Measurements from ENCODE around the gene DNAJC30.
"Not testable (repeated sequence)": the region's sequence is repeated elsewhere in the genome, so short reads cannot be mapped to it uniquely, and the experiment has no call there.

The DNAJC30 gene

GRCh38 chr7:73655309-73655708 is 27.9 kb downstream of the DNAJC30 start:
- H3K4me3 ChIP-seq (ENCODE audit: control insufficient read depth in 1 of 7, extremely low read depth in 1 of 7, insufficient read depth in 4 of 7, low read depth in 2 of 7, low read length in 6 of 7); H3K36me3 ChIP-seq (ENCODE audit: control insufficient read depth in 4 of 4, insufficient read depth in 4 of 4, low read length in 3 of 4); POLR2A ChIA-PET; H3K9me3 ChIP-seq (ENCODE audit: control extremely low read depth in 1 of 5, control insufficient read depth in 4 of 5, insufficient read depth in 2 of 5, low read depth in 1 of 5, low read length in 4 of 5); DNase-seq; H3K27ac ChIP-seq (ENCODE audit: insufficient read depth in 1 of 2, low read depth in 1 of 2, low read length in 2 of 2, poor library complexity in 1 of 2, severe bottlenecking in 2 of 2); H3K4me1 ChIP-seq (ENCODE audit: control extremely low read depth in 1 of 4, control insufficient read depth in 4 of 4, insufficient read depth in 4 of 4, low read length in 3 of 4): not testable (repeated sequence)
- CTCF ChIA-PET: interaction anchor here (0.7 to 1.2 kb wide), 2 partner anchors 13 to 37 kb away, joined by 3 to 4 read pairs; partner anchors contain the start of gene VPS37D
- WGBS (ENCODE audit: insufficient coverage): 83% methylated on average over 3 of the region's 4 CpGs
- H3K27me3 ChIP-seq (replicated peaks in 2 of 5; ENCODE audit: control insufficient read depth in 4 of 5, insufficient read depth in 5 of 5, low read length in 4 of 5): peaks cover 0 to 51% (median 13%) of the 10 kb centered on the region in 5 experiments

- 86% methylated on average over 7 of the region's 11 CpGs for WGBS (ENCODE audit: insufficient coverage)
- H3K4me1 ChIP-seq (ENCODE audit: control extremely low read depth in 1 of 4, control insufficient read depth in 4 of 4, insufficient read depth in 4 of 4, low read length in 3 of 4): peaks cover 0 to 13% (median 9%) of the 10 kb centered on the region in 4 experiments
- H3K36me3 ChIP-seq (ENCODE audit: control insufficient read depth in 4 of 4, insufficient read depth in 4 of 4, low read length in 3 of 4): no peaks in the 10 kb centered on the region
- POLR2A ChIA-PET: no interaction called here
- DNase-seq: no peak
- H3K27ac ChIP-seq (ENCODE audit: insufficient read depth in 1 of 2, low read depth in 1 of 2, low read length in 2 of 2, poor library complexity in 1 of 2, severe bottlenecking in 2 of 2): no peak overlapping the region
- no peaks in the 10 kb centered on the region for H3K9me3 ChIP-seq (ENCODE audit: control extremely low read depth in 1 of 5, control insufficient read depth in 4 of 5, insufficient read depth in 2 of 5, low read depth in 1 of 5, low read length in 4 of 5)
- no peak overlapping the region for H3K4me3 ChIP-seq (ENCODE audit: control insufficient read depth in 1 of 7, extremely low read depth in 1 of 7, insufficient read depth in 4 of 7, low read depth in 2 of 7, low read length in 6 of 7)
- H3K27me3 ChIP-seq (replicated peaks in 2 of 5; ENCODE audit: control insufficient read depth in 4 of 5, insufficient read depth in 5 of 5, low read length in 4 of 5): peaks cover 0 to 61% (median 10%) of the 10 kb centered on the region in 5 experiments
- CTCF ChIA-PET: interaction anchor here (1.7 to 2.2 kb wide), 2 partner anchors 10 to 23 kb away, joined by 7 to 8 read pairs; no protein-coding TSS in a partner anchor
Observed at GRCh38 chr7:73652541-73652949, 30.7 kb downstream of the DNAJC30 start.

- H3K36me3 ChIP-seq (ENCODE audit: control insufficient read depth in 4 of 4, insufficient read depth in 4 of 4, low read length in 3 of 4): no peaks in the 10 kb centered on the region
Observed at GRCh38 chr7:73650524-73650923, 32.7 kb downstream of the DNAJC30 start.

GRCh38 chr7:73649576-73649975 is 33.7 kb downstream of the DNAJC30 start:
- peaks cover 0 to 13% (median 9%) of the 10 kb centered on the region in 4 experiments for H3K4me1 ChIP-seq (ENCODE audit: control extremely low read depth in 1 of 4, control insufficient read depth in 4 of 4, insufficient read depth in 4 of 4, low read length in 3 of 4)
- H3K27me3 ChIP-seq (replicated peaks in 2 of 5; ENCODE audit: control insufficient read depth in 4 of 5, insufficient read depth in 5 of 5, low read length in 4 of 5): peaks cover 8 to 84% (median 25%) of the 10 kb centered on the region in 5 experiments
- DNase-seq: no peak
- no peak overlapping the region for H3K27ac ChIP-seq (ENCODE audit: insufficient read depth in 1 of 2, low read depth in 1 of 2, low read length in 2 of 2, poor library complexity in 1 of 2, severe bottlenecking in 2 of 2)
- no peak overlapping the region for H3K4me3 ChIP-seq (ENCODE audit: control insufficient read depth in 1 of 7, extremely low read depth in 1 of 7, insufficient read depth in 4 of 7, low read depth in 2 of 7, low read length in 6 of 7)
- H3K36me3 ChIP-seq (ENCODE audit: control insufficient read depth in 4 of 4, insufficient read depth in 4 of 4, low read length in 3 of 4): no peaks in the 10 kb centered on the region
- 51% methylated on average over 6 of the region's 9 CpGs for WGBS (ENCODE audit: insufficient coverage)
- no peaks in the 10 kb centered on the region for H3K9me3 ChIP-seq (ENCODE audit: control extremely low read depth in 1 of 5, control insufficient read depth in 4 of 5, insufficient read depth in 2 of 5, low read depth in 1 of 5, low read length in 4 of 5)
- POLR2A ChIA-PET: no interaction called here
- CTCF ChIA-PET: interaction anchor here (1.4 kb wide), 2 partner anchors 15 to 52 kb away, joined by 3 to 5 read pairs; no protein-coding TSS in a partner anchor

More at GRCh38 chr7:73650524-73650923, 32.7 kb downstream of the DNAJC30 start:
- Histone ChIP-seq H3K4me3 (ENCODE audit: control insufficient read depth in 1 of 7, extremely low read depth in 1 of 7, insufficient read depth in 4 of 7, low read depth in 2 of 7, low read length in 6 of 7) (no peak overlapping the region), H3K27ac (ENCODE audit: insufficient read depth in 1 of 2, low read depth in 1 of 2, low read length in 2 of 2, poor library complexity in 1 of 2, severe bottlenecking in 2 of 2) (no peak overlapping the region), H3K4me1 (ENCODE audit: control extremely low read depth in 1 of 4, control insufficient read depth in 4 of 4, insufficient read depth in 4 of 4, low read length in 3 of 4) (peaks cover 0 to 13% (median 9%) of the 10 kb centered on the region in 4 experiments), H3K27me3 (replicated peaks in 2 of 5; ENCODE audit: control insufficient read depth in 4 of 5, insufficient read depth in 5 of 5, low read length in 4 of 5) (peaks cover 7 to 80% (median 22%) of the 10 kb centered on the region in 5 experiments), H3K9me3 (ENCODE audit: control extremely low read depth in 1 of 5, control insufficient read depth in 4 of 5, insufficient read depth in 2 of 5, low read depth in 1 of 5, low read length in 4 of 5) (no peaks in the 10 kb centered on the region)
- ChIA-PET POLR2A (no interaction called here), CTCF (interaction anchor here (1.4 kb wide), 2 partner anchors 14 to 51 kb away, joined by 3 to 5 read pairs; no protein-coding TSS in a partner anchor)
- 29% methylated on average over 1 of the region's 5 CpGs for WGBS (ENCODE audit: insufficient coverage)
- no peak for DNase-seq

GRCh38 chr7:73648593-73649332 is 34.5 kb downstream of the DNAJC30 start:
- no peaks in the 10 kb centered on the region for H3K9me3 ChIP-seq (ENCODE audit: control extremely low read depth in 1 of 5, control insufficient read depth in 4 of 5, insufficient read depth in 2 of 5, low read depth in 1 of 5, low read length in 4 of 5)
- H3K36me3 ChIP-seq (ENCODE audit: control insufficient read depth in 4 of 4, insufficient read depth in 4 of 4, low read length in 3 of 4): no peaks in the 10 kb centered on the region
- H3K27me3 ChIP-seq (replicated peaks in 2 of 5; ENCODE audit: control insufficient read depth in 4 of 5, insufficient read depth in 5 of 5, low read length in 4 of 5): peaks cover 8 to 92% (median 25%) of the 10 kb centered on the region in 5 experiments
- no peak overlapping the region for H3K4me3 ChIP-seq (ENCODE audit: control insufficient read depth in 1 of 7, extremely low read depth in 1 of 7, insufficient read depth in 4 of 7, low read depth in 2 of 7, low read length in 6 of 7)
- peaks cover 0 to 13% (median 9%) of the 10 kb centered on the region in 4 experiments for H3K4me1 ChIP-seq (ENCODE audit: control extremely low read depth in 1 of 4, control insufficient read depth in 4 of 4, insufficient read depth in 4 of 4, low read length in 3 of 4)
- POLR2A ChIA-PET: no interaction called here
- DNase-seq: no peak
- WGBS (ENCODE audit: insufficient coverage): 52% methylated on average over 1 of the region's 1 CpG
- H3K27ac ChIP-seq (ENCODE audit: insufficient read depth in 1 of 2, low read depth in 1 of 2, low read length in 2 of 2, poor library complexity in 1 of 2, severe bottlenecking in 2 of 2): no peak overlapping the region
- CTCF ChIA-PET: no interaction called here

GRCh38 chr7:73647725-73648592 is 35.3 kb downstream of the DNAJC30 start:
- DNase-seq: peak in 2 of 3 donors; percentile 35 to 42
- CTCF ChIA-PET: no interaction called here
- no peaks in the 10 kb centered on the region for H3K36me3 ChIP-seq (ENCODE audit: control insufficient read depth in 4 of 4, insufficient read depth in 4 of 4, low read length in 3 of 4)
- 3% methylated on average over 50 of the region's 62 CpGs for WGBS (ENCODE audit: insufficient coverage)
- POLR2A ChIA-PET: no interaction called here
- H3K4me1 ChIP-seq (ENCODE audit: control extremely low read depth in 1 of 4, control insufficient read depth in 4 of 4, insufficient read depth in 4 of 4, low read length in 3 of 4): peaks cover 0 to 13% (median 9%) of the 10 kb centered on the region in 4 experiments
- no peaks in the 10 kb centered on the region for H3K9me3 ChIP-seq (ENCODE audit: control extremely low read depth in 1 of 5, control insufficient read depth in 4 of 5, insufficient read depth in 2 of 5, low read depth in 1 of 5, low read length in 4 of 5)
- peak overlapping the region in 3 of 7 experiments; percentile 23 to 48 (median 40) for H3K4me3 ChIP-seq (ENCODE audit: control insufficient read depth in 1 of 7, extremely low read depth in 1 of 7, insufficient read depth in 4 of 7, low read depth in 2 of 7, low read length in 6 of 7)
- no peak overlapping the region for H3K27ac ChIP-seq (ENCODE audit: insufficient read depth in 1 of 2, low read depth in 1 of 2, low read length in 2 of 2, poor library complexity in 1 of 2, severe bottlenecking in 2 of 2)
- H3K27me3 ChIP-seq (replicated peaks in 2 of 5; ENCODE audit: control insufficient read depth in 4 of 5, insufficient read depth in 5 of 5, low read length in 4 of 5): peaks cover 8 to 92% (median 25%) of the 10 kb centered on the region in 5 experiments
